Measurements from ENCODE around the gene TPM3. TPM values are rescaled to one million over a fixed set of nuclear protein-coding genes. Genes with fewer than 3 reads are reported as not detected.
"Not testable (repeated sequence)": the region's sequence is repeated elsewhere in the genome, so short reads cannot be mapped to it uniquely, and the experiment has no call there.

TPM3 gene
- total RNA-seq, 4 donors from 2014 or later = 208 to 434 (median 324) TPM

- TF ChIP-seq CTCF (IDR thresholded peaks at IDR 0.05) (no peak), POLR2A (IDR thresholded peaks at IDR 0.05) (no peak), POLR2AphosphoS5 (IDR thresholded peaks at IDR 0.05) (no peak), EP300 (IDR thresholded peaks at IDR 0.05; ENCODE audit: low read depth) (no peak)
- WGBS, 2 donors (ENCODE audit: low coverage in 1 of 2) = 40 to 58% methylated on average over 1 to 2 of the region's 2 CpGs
- no peak overlapping the region for H3K27ac ChIP-seq
- intact Hi-C loops (cut with DNase I; ENCODE audit: low total_unique reads) (no loop called here), in situ Hi-C loops (cut with MboI; ENCODE audit: low pct_ligation_motif_present in 1 of 4, low pct_unique_long_range_greater_than_20kb in 1 of 4, low sequenced_read_pairs in 3 of 4) (no loop called here)
- DNase-seq = no peak
- no peaks in the 10 kb centered on the region for H3K9me3 ChIP-seq
- no peak overlapping the region for H3K4me3 ChIP-seq
- H3K27me3 ChIP-seq = no peaks in the 10 kb centered on the region
- no peaks in the 10 kb centered on the region for H3K4me1 ChIP-seq
- H3K36me3 ChIP-seq = no peaks in the 10 kb centered on the region
These were observed 62.4 kb downstream of the TPM3 start for GRCh38 chr1:154129391-154129970.

GRCh38 chr1:154123205-154123604 is 68.7 kb downstream of the TPM3 start:
- H3K4me1 ChIP-seq; H3K4me3 ChIP-seq; in situ Hi-C loops (cut with MboI; ENCODE audit: low pct_ligation_motif_present in 1 of 4, low pct_unique_long_range_greater_than_20kb in 1 of 4, low sequenced_read_pairs in 3 of 4); intact Hi-C loops (cut with DNase I; ENCODE audit: low total_unique reads); H3K27me3 ChIP-seq; H3K27ac ChIP-seq; H3K9me3 ChIP-seq; H3K36me3 ChIP-seq; DNase-seq: not testable (repeated sequence)
- 91 to 97% methylated on average over 10 to 11 of the region's 11 CpGs for WGBS, 2 donors (ENCODE audit: low coverage in 1 of 2)

DNA sequence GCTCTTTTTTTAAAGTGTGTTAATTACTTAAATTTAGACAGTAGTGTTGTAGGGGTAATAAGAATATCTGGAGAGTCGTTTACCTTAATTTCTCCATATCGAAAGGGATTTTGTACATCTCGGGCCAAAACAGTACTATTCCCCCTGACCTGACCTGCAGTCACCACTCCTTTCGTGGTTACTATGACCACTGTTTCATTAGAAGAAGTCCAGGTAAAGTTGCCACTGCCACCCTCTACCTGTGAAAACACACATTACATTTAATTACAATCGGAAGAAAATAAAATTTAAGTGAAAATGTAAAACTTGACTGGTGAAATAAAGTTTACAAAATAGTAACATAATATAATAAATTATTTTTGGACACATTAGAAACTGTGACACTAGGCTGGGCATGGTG is 74.3 kb downstream of the TPM3 start:
- Histone ChIP-seq H3K36me3 (no peaks in the 10 kb centered on the region), H3K27me3 (no peaks in the 10 kb centered on the region), H3K9me3 (no peaks in the 10 kb centered on the region), H3K4me1 (peaks cover 0 to 12% (median 0%) of the 10 kb centered on the region in 4 donors), H3K27ac (no peak overlapping the region), H3K4me3 (no peak overlapping the region)
- in situ Hi-C loops (cut with MboI; ENCODE audit: low pct_ligation_motif_present in 1 of 4, low pct_unique_long_range_greater_than_20kb in 1 of 4, low sequenced_read_pairs in 3 of 4) = no loop called here
- WGBS, 2 donors (ENCODE audit: low coverage in 1 of 2) = 80 to 82% methylated on average over 5 of the region's 5 CpGs
- TF ChIP-seq POLR2A (IDR thresholded peaks at IDR 0.05) = no peak
- TF ChIP-seq CTCF (IDR thresholded peaks at IDR 0.05) = no peak
- TF ChIP-seq POLR2AphosphoS5 (IDR thresholded peaks at IDR 0.05) = no peak
- no peak for TF ChIP-seq EP300 (IDR thresholded peaks at IDR 0.05; ENCODE audit: low read depth)
- no peak for DNase-seq
- intact Hi-C loops (cut with DNase I; ENCODE audit: low total_unique reads) = no loop called here

DNA sequence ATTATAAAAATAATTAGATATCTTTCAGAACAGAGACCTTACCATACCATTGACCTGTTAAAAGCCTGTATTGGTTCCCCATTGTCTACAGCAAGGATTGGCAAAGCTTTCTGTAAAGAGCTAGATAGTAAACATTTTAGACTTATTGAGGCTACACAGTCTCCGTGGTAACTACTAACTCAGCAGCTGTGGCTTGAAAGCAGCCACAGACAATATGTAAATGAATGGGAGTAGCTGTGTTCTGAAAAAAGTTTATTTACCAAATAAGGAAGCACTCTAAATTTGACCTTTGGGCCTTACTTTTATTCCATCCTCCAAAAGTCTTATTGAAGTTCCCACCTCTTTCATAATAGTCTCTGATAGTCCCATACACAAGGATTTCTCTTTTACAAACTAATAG is 76.7 kb downstream of the TPM3 start:
- TF ChIP-seq POLR2A (IDR thresholded peaks at IDR 0.05) (no peak), CTCF (IDR thresholded peaks at IDR 0.05) (no peak), POLR2AphosphoS5 (IDR thresholded peaks at IDR 0.05) (no peak)
- intact Hi-C loops (cut with DNase I; ENCODE audit: low total_unique reads) = no loop called here

More for the DNA sequence above, 76.7 kb downstream of the TPM3 start:
- no peak for DNase-seq
- Histone ChIP-seq H3K27ac (no peak overlapping the region), H3K9me3 (no peaks in the 10 kb centered on the region), H3K4me1 (peaks cover 0 to 12% (median 0%) of the 10 kb centered on the region in 4 donors), H3K4me3 (no peak overlapping the region), H3K36me3 (no peaks in the 10 kb centered on the region), H3K27me3 (no peaks in the 10 kb centered on the region)
- 14 to 15% methylated on average over 1 of the region's 1 CpG for WGBS, 2 donors (ENCODE audit: low coverage in 1 of 2)
- in situ Hi-C loops (cut with MboI; ENCODE audit: low pct_ligation_motif_present in 1 of 4, low pct_unique_long_range_greater_than_20kb in 1 of 4, low sequenced_read_pairs in 3 of 4) = no loop called here

Small RNAs within 50 kb of the gene (small RNA-seq; reads per million reads assigned to genes)
- gene MIR190B = 0.12 to 1.3 (median 0.45) reads per million in 4 donors

Other genes with a start within 250 kb of the TPM3 start
- 100 to 1,000 TPM in 1 of 4 donors, 10 to 100 TPM in 3; 42.3 to 121 (median 50.3) TPM for gene DENND4B, start 245.4 kb downstream of the TPM3 start, total RNA-seq
- 10 to 100 TPM; 13.3 to 32.5 (median 21.4) TPM for gene CRTC2, start 233.5 kb downstream of the TPM3 start, total RNA-seq
- 10 to 100 TPM; 19.9 to 80.0 (median 47.1) TPM for gene SLC39A1, start 228.6 kb downstream of the TPM3 start, total RNA-seq
- gene CREB3L4, start 224.2 kb downstream of the TPM3 start, total RNA-seq = 10 to 100 TPM in 2 of 4 donors, 1 to 10 TPM in 2; 2.2 to 18.7 (median 11.6) TPM
- 100 to 1,000 TPM in 3 of 4 donors, 10 to 100 TPM in 1; 88.8 to 303 (median 280) TPM for gene JTB, start 214.4 kb downstream of the TPM3 start, total RNA-seq
- gene RAB13, start 205.8 kb downstream of the TPM3 start, total RNA-seq = 10 to 100 TPM in 2 of 4 donors, 1 to 10 TPM in 2; 4.0 to 27.9 (median 15.4) TPM
- 1,000 to 10,000 TPM in 2 of 4 donors, 100 to 1,000 TPM in 2; 222 to 1,839 (median 900) TPM for gene RPS27, start 201.3 kb downstream of the TPM3 start, total RNA-seq
- gene NUP210L, start 37.0 kb downstream of the TPM3 start, total RNA-seq = not detected
- not detected for gene CFAP141, start 14.2 kb upstream of the TPM3 start, total RNA-seq
- 10 to 100 TPM; 42.4 to 62.0 (median 50.6) TPM for gene UBAP2L, start 28.9 kb upstream of the TPM3 start, total RNA-seq
- gene HAX1, start 80.5 kb upstream of the TPM3 start, total RNA-seq = 10 to 100 TPM; 44.5 to 87.1 (median 74.1) TPM
- not detected for gene AQP10, start 129.0 kb upstream of the TPM3 start, total RNA-seq
- gene ATP8B2, start 133.4 kb upstream of the TPM3 start, total RNA-seq = 10 to 100 TPM in 3 of 4 donors, 1 to 10 TPM in 1; 6.0 to 78.6 (median 24.9) TPM
- 100 to 1,000 TPM in 1 of 4 donors, 10 to 100 TPM in 3; 10.7 to 107 (median 77.3) TPM for gene IL6R, start 213.2 kb upstream of the TPM3 start, total RNA-seq

Data from transverse colon (tissue), 4 donors.